T-helper 1 cell treated with Interleukin-12 subunit alpha and Interleukin-12 subunit beta and Interleukin-4 antibody, amounts not matched to agents 30 ng/mL and 1 ng/mL, for 36 hours (primary cell): ENCODE data around the gene PPP1R1B. TPM values are rescaled to one million over a fixed set of nuclear protein-coding genes. Genes with fewer than 3 reads are reported as not detected.

ENCODE experiments used
- intact Hi-C: fragments of 100-400 bp; cut with micrococcal nuclease; formaldehyde crosslinking; loops from one replicate; pipeline ENCODE4 v1.15.1; 2024
- total RNA-seq: library from RNA; stranded (reverse); gene quantifications from 2 replicates; pipeline ENCODE4 v1.2.3, GENCODE V29; 2022

PPP1R1B gene
- total RNA-seq, 1 donor from 2014 or later, result not detected

DNA sequence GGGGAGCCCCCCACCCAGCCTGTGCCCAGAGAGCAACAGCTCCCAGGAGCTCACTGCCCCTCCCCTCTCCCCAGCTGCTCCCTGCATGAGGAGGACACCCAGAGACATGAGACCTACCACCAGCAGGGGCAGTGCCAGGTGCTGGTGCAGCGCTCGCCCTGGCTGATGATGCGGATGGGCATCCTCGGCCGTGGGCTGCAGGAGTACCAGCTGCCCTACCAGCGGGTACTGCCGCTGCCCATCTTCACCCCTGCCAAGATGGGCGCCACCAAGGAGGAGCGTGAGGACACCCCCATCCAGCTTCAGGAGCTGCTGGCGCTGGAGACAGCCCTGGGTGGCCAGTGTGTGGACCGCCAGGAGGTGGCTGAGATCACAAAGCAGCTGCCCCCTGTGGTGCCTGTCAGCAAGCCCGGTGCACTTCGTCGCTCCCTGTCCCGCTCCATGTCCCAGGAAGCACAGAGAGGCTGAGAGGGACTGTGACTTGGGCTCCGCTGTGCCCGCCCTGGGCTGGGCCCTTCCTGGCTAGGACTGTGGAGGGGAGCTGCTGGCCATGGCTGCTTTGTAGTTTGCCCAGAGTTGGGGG, 39.0 kb downstream of the PPP1R1B start:
- intact Hi-C loops, result no loop called here

DNA sequence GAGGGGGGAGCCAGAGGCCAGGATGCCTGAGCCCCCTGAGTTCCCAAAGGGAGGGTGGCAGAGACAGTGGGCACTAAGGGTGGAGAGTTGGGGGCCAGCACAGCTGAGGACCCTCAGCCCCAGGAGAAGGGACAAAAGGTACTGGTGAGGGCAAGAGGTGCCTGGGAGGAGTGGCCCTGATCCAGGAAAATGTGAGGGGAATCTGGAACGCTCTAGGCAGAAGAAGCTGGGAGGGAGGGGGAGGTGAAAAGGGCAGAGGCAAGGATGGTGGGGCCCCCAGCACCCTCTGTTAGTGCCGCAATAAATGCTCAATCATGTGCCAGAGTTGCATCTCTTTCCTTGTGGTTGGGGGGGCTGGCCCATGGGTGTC, 39.5 kb downstream of the PPP1R1B start:
- intact Hi-C loops, result no loop called here

DNA sequence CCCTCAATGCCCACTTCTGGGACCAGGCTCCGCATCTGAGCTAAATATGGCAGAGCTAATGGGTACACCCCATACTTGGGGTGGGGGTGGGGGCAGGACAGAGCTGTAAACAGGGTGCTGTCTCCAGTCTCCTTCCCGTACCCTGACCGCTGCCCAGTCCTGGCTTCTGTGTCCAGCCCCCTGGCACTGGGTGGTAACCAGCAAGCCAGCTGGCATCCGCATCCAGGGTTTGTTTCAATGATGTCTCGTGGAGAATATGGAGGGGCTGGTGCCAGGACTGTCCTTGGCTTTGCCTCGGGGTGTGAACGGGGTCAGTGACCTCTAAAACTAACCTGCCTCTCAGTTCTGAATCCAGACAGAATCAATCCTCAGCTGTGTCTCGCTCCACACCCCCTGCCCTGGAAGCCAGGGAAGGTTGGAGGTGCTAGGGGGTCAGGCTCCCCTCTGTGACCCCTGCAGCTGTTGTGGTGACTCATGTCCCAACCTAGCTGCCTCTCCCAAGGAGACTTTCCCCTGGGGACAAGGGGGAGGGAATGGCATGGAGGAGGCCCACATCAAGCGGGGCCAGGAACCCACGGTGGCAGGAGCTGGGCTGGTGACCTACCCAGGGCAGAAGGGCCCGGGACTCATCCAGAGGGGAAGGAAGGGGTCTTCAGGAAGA, 40.0 kb downstream of the PPP1R1B start:
- intact Hi-C loops, result no loop called here

GRCh38 chr17:39667262-39667944, 40.7 kb downstream of the PPP1R1B start:
- intact Hi-C loops, result no loop called here

- intact Hi-C loops, result loop anchor here (1.0 kb wide), 1 partner anchor 46 kb away; no protein-coding TSS in a partner anchor
Observed at GRCh38 chr17:39667945-39668924, 41.5 kb downstream of the PPP1R1B start, which contains the start of gene PNMT. TSS of gene PNMT (plus strand) at chr17:39668453. CDS start at chr17:39668476, 23 bp downstream.

DNA sequence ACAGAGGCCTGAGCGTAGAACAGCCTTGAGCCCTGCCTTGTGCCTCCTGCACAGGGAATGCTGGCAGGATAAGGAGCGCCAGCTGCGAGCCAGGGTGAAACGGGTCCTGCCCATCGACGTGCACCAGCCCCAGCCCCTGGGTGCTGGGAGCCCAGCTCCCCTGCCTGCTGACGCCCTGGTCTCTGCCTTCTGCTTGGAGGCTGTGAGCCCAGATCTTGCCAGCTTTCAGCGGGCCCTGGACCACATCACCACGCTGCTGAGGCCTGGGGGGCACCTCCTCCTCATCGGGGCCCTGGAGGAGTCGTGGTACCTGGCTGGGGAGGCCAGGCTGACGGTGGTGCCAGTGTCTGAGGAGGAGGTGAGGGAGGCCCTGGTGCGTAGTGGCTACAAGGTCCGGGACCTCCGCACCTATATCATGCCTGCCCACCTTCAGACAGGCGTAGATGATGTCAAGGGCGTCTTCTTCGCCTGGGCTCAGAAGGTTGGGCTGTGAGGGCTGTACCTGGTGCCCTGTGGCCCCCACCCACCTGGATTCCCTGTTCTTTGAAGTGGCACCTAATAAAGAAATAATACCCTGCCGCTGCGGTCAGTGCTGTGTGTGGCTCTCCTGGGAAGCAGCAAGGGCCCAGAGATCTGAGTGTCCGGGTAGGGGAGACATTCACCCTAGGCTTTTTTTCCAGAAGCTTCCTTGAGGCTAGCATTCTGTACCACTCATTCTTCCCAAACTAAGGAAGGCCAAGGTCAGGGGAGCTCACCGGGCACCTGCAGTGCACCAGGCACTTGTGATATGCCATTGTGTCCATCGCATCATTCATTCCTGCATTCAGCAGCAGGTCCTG, 43.4 kb downstream of the PPP1R1B start:
- intact Hi-C loops, result no loop called here

DNA sequence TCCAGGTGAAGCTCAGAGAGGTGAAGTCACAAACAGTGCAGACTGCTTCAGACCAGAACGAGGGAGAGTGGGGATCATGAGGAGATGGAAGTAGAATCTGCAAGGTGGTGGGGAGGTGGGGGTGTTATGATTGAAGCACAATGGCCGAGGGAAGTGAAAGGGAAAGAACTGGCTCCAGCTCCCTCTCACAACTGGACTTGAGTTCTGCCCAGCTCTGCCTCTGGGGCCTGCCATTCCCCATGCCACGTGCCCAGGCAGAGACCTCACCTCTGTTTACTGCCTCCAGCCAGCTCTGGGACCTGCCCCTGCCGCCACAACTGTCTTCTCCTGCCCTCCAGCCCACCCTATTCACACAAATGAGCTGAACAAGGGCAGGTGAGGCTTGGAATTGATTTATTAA, 44.0 kb downstream of the PPP1R1B start:
- intact Hi-C loops, result no loop called here

DNA sequence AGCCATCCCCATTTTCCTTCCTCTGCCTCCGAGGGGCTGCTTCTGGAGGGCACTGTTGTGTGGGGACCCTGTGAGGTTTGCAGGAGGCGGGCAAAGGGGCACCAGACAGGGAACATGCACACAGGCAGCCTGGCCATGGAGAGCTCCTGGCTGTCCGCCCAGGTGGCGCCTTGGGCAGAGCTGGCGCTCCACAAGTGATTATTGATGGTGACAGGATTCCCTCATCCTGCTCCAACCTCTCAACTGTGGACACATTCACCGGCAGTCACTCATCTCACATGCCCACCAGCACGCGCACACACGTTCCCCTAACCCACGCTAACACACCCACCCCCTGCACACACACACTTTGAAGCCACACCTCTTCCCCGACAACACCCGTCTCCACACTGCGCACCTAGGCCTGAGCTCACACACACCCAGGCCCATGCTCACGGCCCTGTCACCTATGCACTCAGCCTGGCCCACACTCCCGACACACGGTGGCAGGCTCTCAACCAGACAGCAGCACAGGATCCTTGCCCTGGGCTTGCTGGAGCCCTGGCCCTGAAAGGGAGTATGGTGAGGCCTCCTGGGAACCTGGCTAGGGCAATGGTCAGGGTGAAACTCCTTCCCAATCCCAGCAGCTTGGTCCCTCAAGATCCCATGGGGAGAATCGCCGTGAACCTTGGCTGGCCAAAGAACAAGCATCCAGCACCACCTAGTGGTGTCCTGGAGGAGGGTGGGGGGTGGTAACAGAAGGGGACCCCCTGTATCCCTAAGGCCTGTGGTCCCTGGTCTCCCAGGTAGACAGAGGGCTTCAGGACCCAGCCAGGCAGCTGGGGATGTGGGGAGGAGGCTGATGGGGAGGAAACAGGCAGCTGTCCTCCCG, 45.1 kb downstream of the PPP1R1B start:
- intact Hi-C loops, result no loop called here

DNA sequence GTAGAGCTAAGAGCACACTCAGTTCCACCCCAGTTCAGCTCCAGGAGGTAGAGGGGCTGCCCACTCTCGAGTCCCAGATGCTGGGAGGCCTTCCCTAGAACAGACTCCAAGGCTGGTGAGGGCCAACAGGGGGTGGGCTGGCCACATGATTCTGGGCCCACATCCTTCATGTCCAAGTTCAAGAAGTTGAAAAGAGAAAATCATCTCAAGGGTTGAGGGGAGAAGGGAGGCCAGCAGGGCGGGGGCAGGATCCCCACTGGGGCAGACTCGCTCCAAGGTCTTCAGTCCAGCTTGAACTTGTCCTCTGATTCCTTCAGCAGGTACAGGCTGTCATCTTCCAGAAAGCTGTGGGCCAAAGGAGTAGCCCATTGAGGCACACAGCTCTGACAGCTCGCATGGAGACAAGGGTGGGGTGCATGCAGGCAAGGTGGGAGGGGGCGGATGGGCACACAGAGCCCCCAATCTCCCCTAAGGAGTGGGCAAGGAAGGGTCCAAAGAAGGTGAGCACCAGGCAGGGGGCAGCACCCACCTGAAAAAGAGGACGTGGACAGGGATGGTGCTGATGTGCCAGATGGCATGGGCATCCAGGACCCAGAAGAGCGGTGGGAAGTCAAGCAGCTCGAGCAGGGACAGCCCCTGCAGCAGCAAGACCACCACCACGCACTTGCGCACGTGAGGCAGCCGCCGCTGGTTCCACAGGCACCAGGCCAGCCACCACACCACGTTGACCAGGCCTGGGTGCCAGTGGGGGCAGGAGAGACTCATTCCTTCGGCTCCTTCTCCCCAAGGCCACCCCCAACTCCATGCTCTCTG, 46.0 kb downstream of the PPP1R1B start:
- intact Hi-C loops, result no loop called here

GRCh38 chr17:39673335-39674081, 46.8 kb downstream of the PPP1R1B start:
- intact Hi-C loops, result no loop called here

- intact Hi-C loops, result no loop called here
Observed at GRCh38 chr17:39674179-39674578, 47.4 kb downstream of the PPP1R1B start.

GRCh38 chr17:39674702-39675389, 48.1 kb downstream of the PPP1R1B start:
- intact Hi-C loops, result no loop called here

DNA sequence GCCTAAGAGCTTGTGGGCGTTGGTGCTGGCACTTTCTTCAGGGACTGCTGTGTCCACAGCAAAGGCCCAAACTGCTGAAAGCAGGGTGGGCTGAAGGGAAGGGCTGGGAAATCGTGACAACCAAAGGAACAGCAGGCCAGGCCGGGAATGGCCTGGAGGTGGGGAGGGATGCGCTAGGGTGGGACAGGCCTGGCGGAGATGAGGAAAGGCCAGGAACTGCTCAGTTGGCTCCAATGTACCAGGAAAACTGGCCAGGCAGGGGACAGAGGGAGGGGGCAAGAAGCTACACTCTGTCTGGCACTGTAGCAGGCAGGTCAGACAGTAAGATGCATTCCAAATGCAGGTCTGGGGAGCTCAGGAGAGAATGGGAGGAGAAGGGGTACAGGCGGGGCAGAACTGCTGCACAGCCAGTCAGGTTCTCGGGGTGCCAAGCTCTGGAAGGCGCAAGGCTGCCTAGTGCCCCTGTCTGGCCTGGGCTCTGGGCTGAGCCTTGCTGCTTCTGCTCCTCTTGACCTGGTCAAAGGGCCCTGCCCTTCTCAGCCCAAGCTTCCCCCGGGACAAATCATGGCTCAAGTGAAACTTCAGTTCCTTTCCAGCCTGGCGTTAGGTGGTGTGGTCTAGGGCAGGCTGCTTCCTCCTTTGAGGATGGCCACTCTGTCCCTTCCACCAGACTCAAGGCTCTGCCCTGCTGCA, 48.8 kb downstream of the PPP1R1B start:
- intact Hi-C loops, result no loop called here

GRCh38 chr17:39676198-39676819, 49.6 kb downstream of the PPP1R1B start:
- intact Hi-C loops, result no loop called here

DNA sequence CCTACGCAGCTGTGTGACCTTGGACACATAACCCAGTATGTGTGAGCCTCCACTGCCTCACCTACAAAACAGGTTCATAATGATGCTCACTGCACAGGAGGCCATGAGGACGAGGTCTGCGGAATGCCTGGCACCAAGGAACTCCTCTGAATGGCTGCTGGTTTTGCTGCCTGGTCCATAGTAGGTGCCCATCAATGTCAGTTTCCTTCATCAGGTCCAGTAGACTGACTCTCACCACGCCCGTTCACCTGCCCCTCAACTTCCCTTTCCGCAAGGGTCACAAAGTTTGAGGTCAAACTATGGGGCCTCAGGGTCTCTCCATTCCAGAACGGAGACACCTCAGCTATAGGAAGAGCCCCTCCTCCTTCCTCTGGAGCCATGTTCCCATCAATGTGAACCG, 50.3 kb downstream of the PPP1R1B start:
- intact Hi-C loops, result no loop called here
